ENCODE data around the gene RUFY3. TPM values are rescaled to one million over a fixed set of nuclear protein-coding genes. Genes with fewer than 3 reads are reported as not detected.

RUFY3 gene
- total RNA-seq, 1 donor from 2014 or later, result 101 TPM

DNA sequence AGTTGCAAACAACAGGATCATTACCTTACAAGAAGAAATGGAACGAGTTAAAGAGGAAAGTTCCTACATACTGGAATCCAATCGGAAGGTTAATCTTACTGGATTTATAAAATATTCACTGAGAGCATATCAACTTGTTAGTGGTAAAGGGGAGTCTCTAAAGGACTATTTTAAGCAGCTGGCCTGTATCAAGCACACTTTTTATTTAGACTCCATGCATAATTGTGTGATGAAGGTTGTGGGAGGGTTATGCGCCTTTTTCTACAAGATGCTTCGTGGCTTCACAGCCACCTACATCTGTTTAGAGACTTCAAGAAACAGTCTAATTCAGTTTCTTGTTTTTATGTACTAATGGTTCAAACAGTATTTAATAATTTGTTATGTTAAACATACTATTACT, 61.3 kb downstream of the RUFY3 start:
- TF ChIP-seq, protein P1, sequence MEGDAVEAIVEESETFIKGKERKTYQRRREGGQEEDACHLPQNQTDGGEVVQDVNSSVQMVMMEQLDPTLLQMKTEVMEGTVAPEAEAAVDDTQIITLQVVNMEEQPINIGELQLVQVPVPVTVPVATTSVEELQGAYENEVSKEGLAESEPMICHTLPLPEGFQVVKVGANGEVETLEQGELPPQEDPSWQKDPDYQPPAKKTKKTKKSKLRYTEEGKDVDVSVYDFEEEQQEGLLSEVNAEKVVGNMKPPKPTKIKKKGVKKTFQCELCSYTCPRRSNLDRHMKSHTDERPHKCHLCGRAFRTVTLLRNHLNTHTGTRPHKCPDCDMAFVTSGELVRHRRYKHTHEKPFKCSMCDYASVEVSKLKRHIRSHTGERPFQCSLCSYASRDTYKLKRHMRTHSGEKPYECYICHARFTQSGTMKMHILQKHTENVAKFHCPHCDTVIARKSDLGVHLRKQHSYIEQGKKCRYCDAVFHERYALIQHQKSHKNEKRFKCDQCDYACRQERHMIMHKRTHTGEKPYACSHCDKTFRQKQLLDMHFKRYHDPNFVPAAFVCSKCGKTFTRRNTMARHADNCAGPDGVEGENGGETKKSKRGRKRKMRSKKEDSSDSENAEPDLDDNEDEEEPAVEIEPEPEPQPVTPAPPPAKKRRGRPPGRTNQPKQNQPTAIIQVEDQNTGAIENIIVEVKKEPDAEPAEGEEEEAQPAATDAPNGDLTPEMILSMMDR (IDR thresholded peaks at IDR 0.05; ENCODE audit: unreplicated experiment), result no peak
- H3K36me3 Mint-ChIP-seq, result peaks cover 26% of the 10 kb centered on the region
- peaks cover 1% of the 10 kb centered on the region for H3K4me1 Mint-ChIP-seq
- H3K27ac Mint-ChIP-seq, result no peak overlapping the region
- no peak for DNase-seq (ENCODE audit: low spot score in 2 of 2, unreplicated experiment in 2 of 2)
- H3K4me3 Mint-ChIP-seq, result no peak overlapping the region
- H3K9me3 Mint-ChIP-seq, result no peaks in the 10 kb centered on the region
- no peaks in the 10 kb centered on the region for H3K27me3 Mint-ChIP-seq (ENCODE audit: low read depth)

DNA sequence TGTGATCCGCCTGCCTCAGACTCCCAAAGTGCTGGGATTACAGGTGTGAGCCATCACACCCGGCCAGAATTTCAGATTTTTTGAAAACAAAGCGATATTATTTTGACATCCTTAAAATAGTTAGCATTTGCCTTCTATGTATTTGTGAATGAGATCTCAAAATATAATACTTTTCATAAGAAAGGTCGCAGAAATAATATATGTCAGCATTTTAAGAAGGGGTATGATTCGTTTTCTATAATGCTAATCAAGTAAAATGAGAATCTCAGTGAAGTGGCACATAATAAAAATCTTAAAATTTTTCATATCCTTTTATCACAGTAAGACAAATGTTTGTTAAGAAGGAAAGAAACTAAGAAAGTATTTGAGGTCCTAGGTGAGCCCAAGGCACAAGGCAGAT, 65.7 kb downstream of the RUFY3 start:
- DNase-seq (ENCODE audit: low spot score in 2 of 2, unreplicated experiment in 2 of 2), result no peak
- H3K4me1 Mint-ChIP-seq, result no peaks in the 10 kb centered on the region

DNA sequence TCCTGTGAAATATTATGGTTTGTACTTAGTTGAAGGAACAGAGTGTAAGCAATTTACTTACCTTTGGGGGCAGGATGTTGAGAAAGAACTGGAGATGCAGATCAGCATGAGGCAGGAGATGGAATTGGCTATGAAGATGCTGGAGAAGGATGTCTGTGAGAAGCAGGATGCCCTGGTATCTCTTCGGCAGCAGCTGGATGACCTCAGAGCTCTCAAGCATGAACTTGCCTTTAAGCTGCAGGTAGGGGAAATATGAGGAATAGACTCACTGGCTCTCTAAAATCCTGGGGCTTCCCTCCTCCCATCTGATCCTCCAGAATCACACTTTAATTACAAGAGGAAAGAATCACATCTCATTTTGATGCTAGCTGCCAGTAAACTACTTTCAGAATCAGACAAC, 67.0 kb downstream of the RUFY3 start:
- no peak overlapping the region for H3K27ac Mint-ChIP-seq
- no peaks in the 10 kb centered on the region for H3K9me3 Mint-ChIP-seq
- no peak overlapping the region for H3K4me3 Mint-ChIP-seq
- TF ChIP-seq, protein P1 (IDR thresholded peaks at IDR 0.05; ENCODE audit: unreplicated experiment), result no peak
- peaks cover 30% of the 10 kb centered on the region for H3K36me3 Mint-ChIP-seq
- no peaks in the 10 kb centered on the region for H3K27me3 Mint-ChIP-seq (ENCODE audit: low read depth)
- no peaks in the 10 kb centered on the region for H3K4me1 Mint-ChIP-seq
- no peak for DNase-seq (ENCODE audit: low spot score in 2 of 2, unreplicated experiment in 2 of 2)

More for the DNA sequence above, 65.7 kb downstream of the RUFY3 start:
- peaks cover 28% of the 10 kb centered on the region for H3K36me3 Mint-ChIP-seq
- no peak overlapping the region for H3K27ac Mint-ChIP-seq
- H3K9me3 Mint-ChIP-seq, result no peaks in the 10 kb centered on the region
- H3K4me3 Mint-ChIP-seq, result no peak overlapping the region
- TF ChIP-seq, protein P1 (IDR thresholded peaks at IDR 0.05; ENCODE audit: unreplicated experiment), result no peak
- H3K27me3 Mint-ChIP-seq (ENCODE audit: low read depth), result no peaks in the 10 kb centered on the region

DNA sequence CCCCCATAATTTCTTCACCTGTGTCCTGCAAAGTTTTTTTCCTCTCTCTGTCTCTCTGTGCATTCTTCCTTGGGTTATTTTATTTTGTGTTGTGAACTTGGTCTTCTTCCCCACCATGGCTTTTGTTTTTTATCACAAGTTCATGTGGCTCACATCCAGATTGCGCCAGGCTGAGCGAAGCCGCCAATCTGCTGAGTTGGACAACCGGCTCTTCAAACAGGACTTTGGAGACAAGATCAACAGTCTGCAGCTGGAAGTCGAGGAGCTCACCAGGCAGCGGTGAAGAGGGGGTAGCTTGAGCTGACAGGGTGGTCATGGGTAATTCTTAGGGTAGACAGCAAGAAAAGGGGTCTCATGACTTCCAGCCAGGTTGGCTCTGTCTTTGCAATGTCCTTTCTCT, 71.9 kb downstream of the RUFY3 start:
- H3K27ac Mint-ChIP-seq, result no peak overlapping the region

DNA sequence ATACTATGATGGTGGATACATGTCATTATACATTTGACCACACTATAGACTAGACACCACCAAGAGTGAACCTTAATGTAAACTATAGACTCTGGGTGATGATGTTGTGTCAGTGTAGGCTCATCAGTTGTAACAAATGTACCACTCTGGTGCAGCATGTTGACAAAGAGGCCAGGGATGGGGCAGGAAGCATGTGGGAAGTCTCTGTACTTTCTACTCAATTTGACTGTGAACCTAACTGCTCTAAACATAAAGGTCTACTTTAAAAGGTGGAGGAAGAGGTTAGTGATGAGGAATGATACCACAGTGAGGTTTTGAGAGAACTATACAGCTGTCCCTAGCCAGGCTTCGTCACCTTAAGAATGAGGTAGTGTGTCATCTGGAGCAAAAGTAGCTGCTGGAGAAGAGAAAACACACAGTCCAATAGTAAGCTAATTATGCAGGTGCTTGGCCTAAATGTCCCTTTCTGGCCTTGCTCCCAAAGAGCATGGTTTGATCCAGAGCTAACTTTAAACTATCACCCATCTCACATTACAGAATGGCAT, 79.6 kb downstream of the RUFY3 start:
- peaks cover 20% of the 10 kb centered on the region for H3K36me3 Mint-ChIP-seq
- TF ChIP-seq, protein P1 (IDR thresholded peaks at IDR 0.05; ENCODE audit: unreplicated experiment), result no peak
- peaks cover 2% of the 10 kb centered on the region for H3K9me3 Mint-ChIP-seq
- no peaks in the 10 kb centered on the region for H3K4me1 Mint-ChIP-seq
- no peak overlapping the region for H3K4me3 Mint-ChIP-seq
- DNase-seq (ENCODE audit: low spot score in 2 of 2, unreplicated experiment in 2 of 2), result no peak
- no peaks in the 10 kb centered on the region for H3K27me3 Mint-ChIP-seq (ENCODE audit: low read depth)
- no peak overlapping the region for H3K27ac Mint-ChIP-seq

More for the DNA sequence above, 71.9 kb downstream of the RUFY3 start:
- no peaks in the 10 kb centered on the region for H3K4me1 Mint-ChIP-seq
- H3K4me3 Mint-ChIP-seq, result no peak overlapping the region
- TF ChIP-seq, protein P1 (IDR thresholded peaks at IDR 0.05; ENCODE audit: unreplicated experiment), result no peak
- no peak for DNase-seq (ENCODE audit: low spot score in 2 of 2, unreplicated experiment in 2 of 2)
- H3K36me3 Mint-ChIP-seq, result peaks cover 31% of the 10 kb centered on the region
- H3K9me3 Mint-ChIP-seq, result peaks cover 5% of the 10 kb centered on the region
- no peaks in the 10 kb centered on the region for H3K27me3 Mint-ChIP-seq (ENCODE audit: low read depth)

All from mesothelial cell of epicardium (in vitro differentiated cells).